Adrenal gland (tissue), 5 donors: ENCODE measurements around the gene TELO2.
A peak's percentile ranks its signal among the peaks of the same experiment; 100 is the strongest.

Source experiments
- CTCF ChIP-seq, 6 experiments: fragments of 450-650 bp in 4 of 6; fragments of 200-600 bp in 2 of 6; sonication (generic) in 1 of 6; IDR thresholded peaks; 1 replicate in 5 of 6; 2 replicates in 1 of 6; pipeline versions ENCODE4 v1.5.1 to v1.8.0; 2016 to 2021; ENCODE audit warnings: antibody characterized with exemption in 6 of 6, mild to moderate bottlenecking in 2 of 6, moderate library complexity in 1 of 6
- POLR2A ChIP-seq, 2 donors: fragments of 450-650 bp; IDR thresholded peaks; one replicate each; pipeline ENCODE4 v1.6.1; 2017; ENCODE audit warnings: antibody characterized with exemption in 2 of 2, mild to moderate bottlenecking in 2 of 2, moderate library complexity in 1 of 2
- donor health status: DM: no; HTN: no; CAD: no.

DNA sequence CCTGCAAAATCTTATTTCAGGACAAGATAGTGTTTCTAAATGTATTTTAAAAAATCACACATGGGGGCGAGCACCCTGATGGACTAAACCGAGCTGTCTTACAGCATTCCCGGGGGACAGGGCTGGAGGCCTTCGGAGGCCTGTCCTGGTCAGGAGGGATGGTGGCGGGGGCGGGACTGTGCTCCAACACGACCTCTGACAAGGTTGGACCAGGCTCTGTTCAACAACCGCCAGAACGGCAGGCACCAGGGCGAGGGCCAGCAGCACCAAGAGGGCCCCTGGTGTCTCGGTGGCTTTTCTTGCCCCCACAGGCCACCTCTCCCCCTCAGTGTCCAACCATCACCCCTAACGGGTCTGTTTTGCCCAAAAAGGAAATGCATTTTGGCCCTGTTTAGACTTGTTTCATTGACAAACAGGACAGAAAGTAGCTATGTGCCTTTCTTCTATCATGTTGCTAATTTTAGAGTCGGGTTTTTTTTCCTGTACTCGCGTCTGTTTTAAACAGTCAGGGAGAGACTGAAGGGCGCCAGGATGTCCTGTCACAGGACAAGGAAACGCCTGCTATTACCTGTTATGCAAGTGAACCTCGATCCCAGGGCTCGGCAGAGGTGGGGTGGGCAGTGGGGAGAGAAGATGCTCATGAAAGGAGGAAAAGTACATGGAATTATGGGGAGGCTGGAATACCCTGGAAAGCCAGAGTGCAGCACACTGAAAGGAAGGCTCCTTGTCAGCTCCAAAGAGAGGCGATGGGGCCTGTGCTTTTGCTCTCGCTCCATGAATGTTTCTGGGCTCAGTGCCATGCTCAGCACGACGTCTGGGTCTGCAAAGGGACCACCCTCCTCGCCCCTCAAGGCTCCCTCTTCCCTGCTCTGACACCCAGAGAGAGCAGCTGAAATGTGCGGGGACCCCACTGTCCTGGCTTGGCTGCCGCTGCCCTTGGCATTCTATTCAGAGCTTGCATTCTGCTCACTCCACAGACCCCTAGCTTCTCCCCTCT lies 52.2 kb downstream of the TELO2 start:
- TF ChIP-seq CTCF (IDR thresholded peaks at IDR 0.05) (no peak), POLR2A (IDR thresholded peaks at IDR 0.05) (peak in 1 of 2 donors; percentile 19)
